Cardiac septum (tissue), 1 donor: ENCODE data around the gene SUSD4. TPM values are rescaled to one million over a fixed set of nuclear protein-coding genes. Genes with fewer than 3 reads are reported as not detected.

Experiments
- DNase-seq: peaks from one replicate; pipeline ENCODE4 v3.0.0-alpha.2; 2020; ENCODE audit warnings: low spot score
- intact Hi-C: fragments of 100-400 bp; cut with DNase I; formaldehyde crosslinking; loops from one replicate; pipeline ENCODE4 v1.14.0; 2022
- total RNA-seq: library from RNA; stranded (reverse); fragmentation: NEBNext Ultra II Directional; extraction: Animal tissue kit (Norgen Biotek cat#: 25700); gene quantifications from one replicate; pipeline ENCODE4 v1.2.1, GENCODE V29; 2021
- donor health status: DM: no; HTN: no; CAD: no.

Gene SUSD4
- total RNA-seq, 1 donor from 2014 or later, result 6.4 TPM

GRCh38 chr1:223177681-223178080, 186.3 kb downstream of the SUSD4 start:
- intact Hi-C loops, result no loop called here
- no peak for DNase-seq

- intact Hi-C loops, result no loop called here
- DNase-seq, result no peak
Observed at GRCh38 chr1:223176437-223176836, 187.5 kb downstream of the SUSD4 start.

- intact Hi-C loops, result no loop called here
- DNase-seq, result no peak
Observed at GRCh38 chr1:223175633-223176032, 188.3 kb downstream of the SUSD4 start.

GRCh38 chr1:223175032-223175431, 188.9 kb downstream of the SUSD4 start:
- DNase-seq, result no peak

More at GRCh38 chr1:223175032-223175431, 188.9 kb downstream of the SUSD4 start:
- intact Hi-C loops, result no loop called here

Other genes starting within 250 kb of the SUSD4 start
- gene TLR5, start 220.9 kb downstream of the SUSD4 start, total RNA-seq, result 1.6 TPM
- gene CCDC185, start 29.2 kb upstream of the SUSD4 start, total RNA-seq, result not detected